HCT116 (cell line): ENCODE measurements around the gene NFATC3. TPM values are rescaled to one million over a fixed set of nuclear protein-coding genes. Genes with fewer than 3 reads are reported as not detected.
A peak's percentile ranks its signal among the peaks of the same experiment; 100 is the strongest.

Experiments used
- ATAC-seq: fragments of 200-7000 bp; cut with Tn5 transposase; 2 replicates; pipeline ENCODE4 v1.9.1; 2020; ENCODE audit warnings: mild to moderate bottlenecking, moderate library complexity
- BruUV-seq: library from RNA; stranded (reverse); fragments of 400-500 nt; replicated peaks from 2 replicates; lab custom pipeline; 2021; lab: Mats Ljungman, UMichigan
- CTCF ChIA-PET: fragments of 300-600 bp; sonication (Branson Sonifier 250); formaldehyde crosslinking; loops from one replicate; lab custom pipeline; 2021; ENCODE audit warnings: antibody characterized with exemption; lab: Charles Lee
- POLR2A ChIA-PET: fragments of 300-600, 350-600 bp; sonication (Branson Sonifier 250); formaldehyde crosslinking; loops from one replicate; lab custom pipeline; 2021; ENCODE audit warnings: antibody characterized with exemption; lab: Charles Lee
- RAD21 ChIA-PET, 2 experiments: fragments of 300-600 bp; sonication (Branson Sonifier 250); formaldehyde crosslinking; loops; one replicate each; lab custom pipeline; 2023; ENCODE audit warnings: low total read pairs in 2 of 2; ENCODE audit not compliant: uncharacterized antibody in 2 of 2, unreplicated experiment in 2 of 2, low non-redundant PET in 1 of 2; lab: Charles Lee
- DNase-seq: peaks from one replicate; pipeline ENCODE4 v3.0.0-alpha.2; 2010; ENCODE audit warnings: low read depth, low spot score
- H2AFZ ChIP-seq: fragments of 200-600 bp; shearing (Covaris generic), sonication (generic); 2 replicates; pipeline ENCODE4 v1.6.1; 2017; ENCODE audit warnings: low read depth, mixed run types, mixed read lengths, antibody characterized with exemption, low read length; ENCODE audit not compliant: poor library complexity, severe bottlenecking
- H3K27ac ChIP-seq: 2 replicates; pipeline ENCODE4 v1.5.1; 2012; ENCODE audit warnings: low read depth, low read length
- H3K27me3 ChIP-seq: fragments of 200-600 bp; sonication (generic); 2 replicates; pipeline ENCODE4 v1.6.1; 2016; ENCODE audit warnings: mixed run types, low read length, mixed read lengths; ENCODE audit not compliant: insufficient read depth
- H3K36me3 ChIP-seq, 2 experiments: fragments of 200-500 bp in 1 of 2; fragments of 200-600 bp in 1 of 2; sonication (Bioruptor generic) in 1 of 2; sonication (generic) in 1 of 2; 2 replicates each; pipeline versions ENCODE4 v1.5.1 to v1.6.1; 2014 to 2016; ENCODE audit warnings: low read length in 2 of 2, inconsistent platforms in 1 of 2, mixed read lengths in 1 of 2, mixed run types in 1 of 2; ENCODE audit not compliant: insufficient read depth in 2 of 2, control insufficient read depth in 1 of 2
- H3K4me1 ChIP-seq, 2 experiments: fragments of 200-600 bp in 1 of 2; sonication (generic) in 1 of 2; 2 replicates each; pipeline versions ENCODE4 v1.5.1 to v1.6.1; 2012 to 2017; ENCODE audit warnings: low read length in 2 of 2, inconsistent platforms in 1 of 2, mild to moderate bottlenecking in 1 of 2, mixed read lengths in 1 of 2, mixed run types in 1 of 2, moderate library complexity in 1 of 2; ENCODE audit not compliant: insufficient read depth in 2 of 2, control insufficient read depth in 1 of 2
- H3K4me2 ChIP-seq: fragments of 200-600 bp; sonication (generic); 2 replicates; pipeline ENCODE4 v1.6.1; 2017; ENCODE audit warnings: mixed run types, low read length, mixed read lengths
- H3K4me3 ChIP-seq, 2 experiments: fragments of 200-600 bp in 1 of 2; sonication (generic) in 1 of 2; replicated peaks in 1 of 2; 2 replicates each; pipeline ENCODE4 v1.5.1; 2011 to 2016; ENCODE audit warnings: low read length in 2 of 2, control low read depth in 1 of 2, low read depth in 1 of 2, mild to moderate bottlenecking in 1 of 2, mixed read lengths in 1 of 2, mixed run types in 1 of 2
- H3K79me2 ChIP-seq: fragments of 200-600 bp; sonication (generic); 2 replicates; pipeline ENCODE4 v1.6.1; 2017; ENCODE audit warnings: mild to moderate bottlenecking, mixed run types, low read length, moderate library complexity, mixed read lengths; ENCODE audit not compliant: insufficient read depth
- H3K9ac ChIP-seq: fragments of 200-600 bp; sonication (generic); 2 replicates; pipeline ENCODE4 v1.6.1; 2016; ENCODE audit warnings: low read length, mixed read lengths
- H3K9me2 ChIP-seq: fragments of 200-600 bp; sonication (generic), shearing (Covaris generic); 2 replicates; pipeline ENCODE4 v1.6.1; 2017; ENCODE audit warnings: mixed run types, mild to moderate bottlenecking, moderate library complexity; ENCODE audit not compliant: insufficient read depth
- H3K9me3 ChIP-seq, 2 experiments: fragments of 200-500 bp in 1 of 2; fragments of 200-600 bp in 1 of 2; sonication (Bioruptor generic) in 1 of 2; sonication (generic) in 1 of 2; 2 replicates each; pipeline ENCODE4 v1.6.1; 2014 to 2017; ENCODE audit warnings: low read length in 2 of 2, mixed read lengths in 2 of 2, inconsistent platforms in 1 of 2, low read depth in 1 of 2, mild to moderate bottlenecking in 1 of 2, mixed run types in 1 of 2, moderate library complexity in 1 of 2; ENCODE audit not compliant: control insufficient read depth in 1 of 2, insufficient read depth in 1 of 2
- H4K20me1 ChIP-seq: fragments of 200-600 bp; sonication (generic), shearing (Covaris generic); 2 replicates; pipeline ENCODE4 v1.6.1; 2017; ENCODE audit warnings: mixed run types, mild to moderate bottlenecking, moderate library complexity; ENCODE audit not compliant: insufficient read depth
- CEBPB ChIP-seq: IDR thresholded peaks from 2 replicates; pipeline ENCODE4 v1.6.1; 2012; ENCODE audit warnings: low read depth
- POLR2A ChIP-seq: IDR thresholded peaks from 2 replicates; pipeline ENCODE4 v1.7.0; 2011; ENCODE audit warnings: borderline replicate concordance; ENCODE audit not compliant: insufficient read depth, insufficient read length; ENCODE audit errors: extremely low read depth
- RAD21 ChIP-seq: IDR thresholded peaks from 2 replicates; pipeline ENCODE4 v1.6.1; 2012; ENCODE audit warnings: low read depth, mild to moderate bottlenecking
- ZNF274 ChIP-seq: fragments of 200-500 bp; sonication (Bioruptor generic); IDR thresholded peaks from 2 replicates; pipeline ENCODE4 v1.6.1; 2014; ENCODE audit warnings: mild to moderate bottlenecking, low read depth, low read length, inconsistent platforms
- intact Hi-C: fragments of 100-400 bp; cut with micrococcal nuclease; formaldehyde crosslinking; loops from 2 replicates; pipeline ENCODE4 v1.10.0; 2022
- total RNA-seq: library from RNA; stranded (reverse); gene quantifications from one replicate; pipeline ENCODE4 v1.2.1, GENCODE V29; 2021; ENCODE audit not compliant: unreplicated experiment
- TF ChIP-seq, protein P1 (sequence below): IDR thresholded peaks from 2 replicates; pipeline ENCODE4 v1.6.1; 2012; ENCODE audit warnings: low read depth
- TF ChIP-seq, protein P2 (sequence below), 3 experiments: fragments of 200-600 bp in 1 of 3; sonication (generic) in 1 of 3; IDR thresholded peaks in 2 of 3; conservative IDR thresholded peaks in 1 of 3; 2 replicates each; pipeline ENCODE4 v1.5.1; 2012 to 2017; ENCODE audit warnings: low read depth in 2 of 3, low read length in 2 of 3, antibody characterized with exemption in 1 of 3, borderline replicate concordance in 1 of 3, control low read depth in 1 of 3, mild to moderate bottlenecking in 1 of 3, mixed read lengths in 1 of 3, mixed run types in 1 of 3, moderate library complexity in 1 of 3; ENCODE audit not compliant: insufficient read depth in 1 of 3

The NFATC3 gene
- total RNA-seq, 1 experiment from 2014 or later: 25.6 TPM

DNA sequence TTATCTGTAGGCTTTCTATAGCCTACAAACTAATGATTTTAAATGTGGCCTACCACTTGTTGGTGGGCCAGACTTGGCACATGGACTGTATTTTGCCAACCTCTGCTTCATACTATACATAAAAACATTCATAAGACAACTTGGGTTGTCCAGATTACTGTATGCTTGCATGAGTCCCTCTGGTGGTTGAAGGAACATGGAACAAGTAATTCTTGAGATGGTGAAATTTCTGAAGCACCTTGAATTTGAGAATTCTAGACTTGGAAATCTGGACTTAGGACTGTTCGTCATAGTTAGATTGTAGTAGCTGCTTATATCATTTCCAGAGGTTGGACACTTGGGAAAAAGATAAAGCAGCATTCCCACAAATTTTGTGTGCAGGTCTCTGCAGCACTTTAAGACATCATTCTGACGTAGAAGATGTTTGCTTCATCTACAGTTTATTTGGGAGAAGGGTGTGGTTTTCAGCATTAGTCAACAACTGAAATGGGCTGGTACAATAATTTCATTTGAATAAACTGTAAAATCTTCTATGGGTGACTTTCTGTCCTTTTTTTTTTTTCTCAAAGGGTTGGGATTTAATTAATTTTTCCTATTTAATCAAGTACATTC lies 31.2 kb downstream of the NFATC3 start:
- Histone ChIP-seq H3K36me3 (no peaks in the 10 kb centered on the region), H4K20me1 (no peaks in the 10 kb centered on the region), H3K4me1 (no peaks in the 10 kb centered on the region), H3K9ac (no peak overlapping the region), H3K4me3 (no peak overlapping the region), H3K4me2 (no peak overlapping the region), H3K9me3 (peaks cover 0 to 2% of the 10 kb centered on the region in 2 experiments; a peak in 1 of 4 replicates), H3K79me2 (peaks cover 85% of the 10 kb centered on the region), H3K9me2 (no peaks in the 10 kb centered on the region), H3K27me3 (no peaks in the 10 kb centered on the region), H2AFZ (no peak overlapping the region), H3K27ac (no peak overlapping the region)
- BruUV-seq: no TSS peak
- ChIA-PET CTCF (no interaction called here), RAD21 (no interaction called here), POLR2A (no interaction called here)
- intact Hi-C loops: no loop called here
- peak; percentile 64 for ATAC-seq
- TF ChIP-seq, protein P1, sequence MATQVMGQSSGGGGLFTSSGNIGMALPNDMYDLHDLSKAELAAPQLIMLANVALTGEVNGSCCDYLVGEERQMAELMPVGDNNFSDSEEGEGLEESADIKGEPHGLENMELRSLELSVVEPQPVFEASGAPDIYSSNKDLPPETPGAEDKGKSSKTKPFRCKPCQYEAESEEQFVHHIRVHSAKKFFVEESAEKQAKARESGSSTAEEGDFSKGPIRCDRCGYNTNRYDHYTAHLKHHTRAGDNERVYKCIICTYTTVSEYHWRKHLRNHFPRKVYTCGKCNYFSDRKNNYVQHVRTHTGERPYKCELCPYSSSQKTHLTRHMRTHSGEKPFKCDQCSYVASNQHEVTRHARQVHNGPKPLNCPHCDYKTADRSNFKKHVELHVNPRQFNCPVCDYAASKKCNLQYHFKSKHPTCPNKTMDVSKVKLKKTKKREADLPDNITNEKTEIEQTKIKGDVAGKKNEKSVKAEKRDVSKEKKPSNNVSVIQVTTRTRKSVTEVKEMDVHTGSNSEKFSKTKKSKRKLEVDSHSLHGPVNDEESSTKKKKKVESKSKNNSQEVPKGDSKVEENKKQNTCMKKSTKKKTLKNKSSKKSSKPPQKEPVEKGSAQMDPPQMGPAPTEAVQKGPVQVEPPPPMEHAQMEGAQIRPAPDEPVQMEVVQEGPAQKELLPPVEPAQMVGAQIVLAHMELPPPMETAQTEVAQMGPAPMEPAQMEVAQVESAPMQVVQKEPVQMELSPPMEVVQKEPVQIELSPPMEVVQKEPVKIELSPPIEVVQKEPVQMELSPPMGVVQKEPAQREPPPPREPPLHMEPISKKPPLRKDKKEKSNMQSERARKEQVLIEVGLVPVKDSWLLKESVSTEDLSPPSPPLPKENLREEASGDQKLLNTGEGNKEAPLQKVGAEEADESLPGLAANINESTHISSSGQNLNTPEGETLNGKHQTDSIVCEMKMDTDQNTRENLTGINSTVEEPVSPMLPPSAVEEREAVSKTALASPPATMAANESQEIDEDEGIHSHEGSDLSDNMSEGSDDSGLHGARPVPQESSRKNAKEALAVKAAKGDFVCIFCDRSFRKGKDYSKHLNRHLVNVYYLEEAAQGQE: no peak
- TF ChIP-seq POLR2A: no peak
- TF ChIP-seq, protein P2, sequence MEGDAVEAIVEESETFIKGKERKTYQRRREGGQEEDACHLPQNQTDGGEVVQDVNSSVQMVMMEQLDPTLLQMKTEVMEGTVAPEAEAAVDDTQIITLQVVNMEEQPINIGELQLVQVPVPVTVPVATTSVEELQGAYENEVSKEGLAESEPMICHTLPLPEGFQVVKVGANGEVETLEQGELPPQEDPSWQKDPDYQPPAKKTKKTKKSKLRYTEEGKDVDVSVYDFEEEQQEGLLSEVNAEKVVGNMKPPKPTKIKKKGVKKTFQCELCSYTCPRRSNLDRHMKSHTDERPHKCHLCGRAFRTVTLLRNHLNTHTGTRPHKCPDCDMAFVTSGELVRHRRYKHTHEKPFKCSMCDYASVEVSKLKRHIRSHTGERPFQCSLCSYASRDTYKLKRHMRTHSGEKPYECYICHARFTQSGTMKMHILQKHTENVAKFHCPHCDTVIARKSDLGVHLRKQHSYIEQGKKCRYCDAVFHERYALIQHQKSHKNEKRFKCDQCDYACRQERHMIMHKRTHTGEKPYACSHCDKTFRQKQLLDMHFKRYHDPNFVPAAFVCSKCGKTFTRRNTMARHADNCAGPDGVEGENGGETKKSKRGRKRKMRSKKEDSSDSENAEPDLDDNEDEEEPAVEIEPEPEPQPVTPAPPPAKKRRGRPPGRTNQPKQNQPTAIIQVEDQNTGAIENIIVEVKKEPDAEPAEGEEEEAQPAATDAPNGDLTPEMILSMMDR (IDR thresholded peaks at IDR 0.05 in 2 of 3, conservative IDR thresholded peaks at IDR 0.05 in 1 of 3; ENCODE audit: borderline replicate concordance in 1 of 3, insufficient read depth in 1 of 3, low read depth in 2 of 3, low read length in 2 of 3): peak; percentile 28 to 61 (median 57); a peak in 5 of 6 replicates
- peak; percentile 26; the same call in 1 of the 2 replicates for TF ChIP-seq RAD21
- no peak for TF ChIP-seq ZNF274
- TF ChIP-seq CEBPB: 0 out of 2 replicates have a peak, but pooled peaks have one; percentile 6
- TF ChIP-seq, all 23 proteins: peak for 3
- DNase-seq: no peak
